GM23338 (cell line): ENCODE data around the gene CANX. TPM values are rescaled to one million over a fixed set of nuclear protein-coding genes. Genes with fewer than 3 reads are reported as not detected.

Experiments
- ATAC-seq: fragments of 200-7000 bp; cut with Tn5 transposase; 3 replicates; pipeline ENCODE4 v1.9.1; 2020
- DNase-seq: peaks from one replicate; pipeline ENCODE4 v3.0.0-alpha.2; 2015; ENCODE audit warnings: low spot score
- H2AFZ ChIP-seq: fragments of 200-600 bp; sonication (generic); 2 replicates; pipeline ENCODE4 v1.8.0; 2016; ENCODE audit warnings: antibody characterized with exemption, mild to moderate bottlenecking, moderate library complexity
- H3F3A ChIP-seq: fragments of 200-600 bp; sonication (generic); replicated peaks from 2 replicates; pipeline ENCODE4 v1.8.0; 2017; ENCODE audit warnings: antibody characterized with exemption, mixed run types, low read depth
- H3K27ac ChIP-seq: fragments of 200-600 bp; sonication (generic); 2 replicates; pipeline ENCODE4 v1.6.1; 2016; ENCODE audit warnings: low read depth
- H3K27me3 ChIP-seq: fragments of 200-600 bp; sonication (generic); 2 replicates; pipeline ENCODE4 v1.8.0; 2016; ENCODE audit warnings: mild to moderate bottlenecking, mixed run types, moderate library complexity; ENCODE audit not compliant: insufficient read depth
- H3K36me3 ChIP-seq: fragments of 200-600 bp; sonication (generic); 2 replicates; pipeline ENCODE4 v1.8.0; 2016; ENCODE audit warnings: mild to moderate bottlenecking; ENCODE audit not compliant: insufficient read depth
- H3K4me1 ChIP-seq: fragments of 200-600 bp; sonication (generic); 2 replicates; pipeline ENCODE4 v1.8.0; 2016; ENCODE audit warnings: mild to moderate bottlenecking, moderate library complexity; ENCODE audit not compliant: insufficient read depth
- H3K4me2 ChIP-seq: fragments of 200-600 bp; sonication (generic); 2 replicates; pipeline ENCODE4 v1.7.1; 2017; ENCODE audit warnings: mixed run types
- H3K4me3 ChIP-seq: fragments of 200-600 bp; sonication (generic); 2 replicates; pipeline ENCODE4 v1.6.1; 2016; ENCODE audit warnings: mixed run types
- H3K79me2 ChIP-seq: fragments of 200-600 bp; sonication (generic); replicated peaks from 2 replicates; pipeline ENCODE4 v1.8.0; 2017; ENCODE audit warnings: mild to moderate bottlenecking; ENCODE audit not compliant: insufficient read depth
- H3K9me2 ChIP-seq: fragments of 200-600 bp; sonication (generic); 2 replicates; pipeline ENCODE4 v1.8.0; 2017; ENCODE audit not compliant: insufficient read depth
- H4K20me1 ChIP-seq: fragments of 200-600 bp; sonication (generic); replicated peaks from 2 replicates; pipeline ENCODE4 v1.8.0; 2017; ENCODE audit warnings: mild to moderate bottlenecking; ENCODE audit not compliant: insufficient read depth
- H3K27ac Mint-ChIP-seq: 2 replicates; pipeline ENCODE4 v1.8.0; 2020; ENCODE audit warnings: inconsistent platforms, mild to moderate bottlenecking, moderate library complexity, mixed read lengths
- H3K27me3 Mint-ChIP-seq: 3 replicates; pipeline ENCODE4 v1.8.0; 2022; ENCODE audit warnings: low read depth, mild to moderate bottlenecking, moderate library complexity, mixed read lengths, inconsistent platforms; ENCODE audit not compliant: insufficient read depth, poor library complexity
- H3K36me3 Mint-ChIP-seq: 3 replicates; pipeline ENCODE4 v1.8.0; 2021; ENCODE audit warnings: low read depth, mild to moderate bottlenecking, inconsistent platforms, moderate library complexity, mixed read lengths
- H3K4me1 Mint-ChIP-seq: 3 replicates; pipeline ENCODE4 v1.8.0; 2020; ENCODE audit warnings: mild to moderate bottlenecking, inconsistent platforms, mixed read lengths
- H3K4me3 Mint-ChIP-seq: 3 replicates; pipeline ENCODE4 v1.8.0; 2021; ENCODE audit warnings: moderate library complexity, mild to moderate bottlenecking, inconsistent platforms, mixed read lengths
- H3K9me3 Mint-ChIP-seq: 3 replicates; pipeline ENCODE4 v1.8.0; 2020; ENCODE audit warnings: moderate library complexity, mild to moderate bottlenecking, inconsistent platforms, mixed read lengths
- CREB1 ChIP-seq: fragments of 250-450 bp; sonication (Bioruptor Pico); IDR thresholded peaks from 2 replicates; pipeline ENCODE4 v1.5.0; 2020; ENCODE audit warnings: low read depth, mild to moderate bottlenecking, moderate library complexity
- CTCF ChIP-seq, 2 experiments: fragments of 200-600 bp in 1 of 2; sonication (generic) in 1 of 2; conservative IDR thresholded peaks; 2 replicates each; pipeline versions ENCODE4 v1.5.1 to v1.6.1; 2016 to 2017; ENCODE audit warnings: antibody characterized with exemption in 2 of 2, low read depth in 2 of 2, mild to moderate bottlenecking in 2 of 2, moderate library complexity in 1 of 2
- EZH2phosphoT487 ChIP-seq: fragments of 200-600 bp; sonication (generic); IDR thresholded peaks from one replicate; pipeline ENCODE4 v1.8.1; 2018; ENCODE audit warnings: antibody characterized with exemption; ENCODE audit not compliant: unreplicated experiment
- JUNB ChIP-seq: IDR thresholded peaks from one replicate; pipeline ENCODE4 v1.6.1; 2016; ENCODE audit warnings: antibody characterized with exemption; ENCODE audit not compliant: unreplicated experiment
- NANOG ChIP-seq: IDR thresholded peaks from 2 replicates; pipeline ENCODE4 v1.6.1; 2016; ENCODE audit warnings: antibody characterized with exemption, borderline replicate concordance
- POLR2AphosphoS5 ChIP-seq: IDR thresholded peaks from 2 replicates; pipeline ENCODE4 v1.6.1; 2016; ENCODE audit warnings: antibody characterized with exemption, low read depth
- STAT1 ChIP-seq: IDR thresholded peaks from one replicate; pipeline ENCODE4 v1.6.1; 2016; ENCODE audit warnings: antibody characterized with exemption; ENCODE audit not compliant: unreplicated experiment
- ZNF462 ChIP-seq: fragments of 250-450 bp; sonication (Bioruptor Pico); IDR thresholded peaks from 2 replicates; pipeline ENCODE4 v1.5.0; 2020; ENCODE audit warnings: mild to moderate bottlenecking, moderate library complexity
- polyA plus RNA-seq: library from polyadenylated mRNA; unstranded; fragments of >200 nt; fragmentation: Nextera tagmentation; extraction: Ambion mirVana; gene quantifications from 2 replicates; pipeline ENCODE4 v1.2.1, GENCODE V29; 2016
- total RNA-seq: library from RNA; depleted of rRNA; stranded (reverse); fragments of >200 nt; shearing (Covaris generic); gene quantifications from 2 replicates; pipeline ENCODE4 v1.2.3, GENCODE V29; 2014
- TF ChIP-seq, protein P1 (sequence below): IDR thresholded peaks from 2 replicates; pipeline ENCODE4 v1.6.1; 2016; ENCODE audit warnings: antibody characterized with exemption

Gene CANX
- total and polyA plus RNA-seq, 2 experiments from 2014 or later = 177 to 530 TPM

DNA sequence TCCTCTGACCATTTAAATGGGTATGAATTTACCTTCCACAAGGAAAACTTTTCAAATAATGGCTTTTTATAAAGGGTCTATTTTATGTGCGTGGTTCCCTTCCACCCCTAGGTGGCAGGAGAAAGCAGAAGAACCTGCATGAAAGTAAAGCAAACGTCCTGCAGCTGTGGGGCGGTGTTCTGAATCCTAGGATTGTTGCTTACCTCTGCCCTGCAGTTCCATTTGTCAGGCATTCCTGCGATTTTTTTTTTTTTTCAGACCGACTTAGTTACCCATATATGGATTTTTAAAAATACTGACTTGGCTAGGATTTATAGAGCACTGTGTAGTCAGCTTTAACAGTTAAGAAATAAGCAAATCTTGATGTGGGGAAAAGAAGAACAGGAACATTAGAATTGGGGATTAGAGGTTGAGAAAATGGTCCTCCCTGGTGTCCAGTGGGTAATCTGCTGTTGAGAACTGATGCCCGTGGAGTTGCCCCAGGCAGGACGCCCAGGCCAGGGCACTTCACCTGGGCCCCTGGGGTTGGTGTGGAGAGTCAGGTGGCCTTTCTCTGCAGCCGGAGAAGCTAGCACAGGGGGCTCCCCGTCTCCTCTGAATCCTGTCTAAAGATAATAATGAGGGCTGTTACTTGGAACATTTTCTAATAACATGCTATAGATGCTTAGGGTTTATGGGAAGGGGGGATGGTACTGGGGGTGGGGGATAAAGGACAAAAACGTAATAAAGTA lies 64.6 kb downstream of the CANX start:
- H3F3A ChIP-seq = peaks cover 23% of the 10 kb centered on the region; the same call in 1 of the 2 replicates
- Mint-ChIP-seq H3K9me3 (no peaks in the 10 kb centered on the region; the same call in 2 of the 3 replicates), H3K4me1 (peaks cover 47% of the 10 kb centered on the region), H3K27me3 (peaks cover 2% of the 10 kb centered on the region), H3K36me3 (peaks cover 29% of the 10 kb centered on the region), H3K4me3 (0 out of 3 replicates have a peak overlapping the region, but pooled peaks have one; percentile 29), H3K27ac (peak overlapping the region; percentile 71; the same call in 1 of the 2 replicates)
- H4K20me1 ChIP-seq = peaks cover 46% of the 10 kb centered on the region
- ATAC-seq (peak; percentile 84), DNase-seq (peak; percentile 87)
- H3K79me2 ChIP-seq = peaks cover 77% of the 10 kb centered on the region
- no peak overlapping the region; the same call in 1 of the 2 replicates for H3K4me2 ChIP-seq
- no peaks in the 10 kb centered on the region for H3K27me3 ChIP-seq
- TF ChIP-seq CTCF (conservative IDR thresholded peaks at IDR 0.05; ENCODE audit: low read depth in 2 of 2) (peak; percentile 82 to 94), JUNB (no peak)
- H2AFZ ChIP-seq = no peak overlapping the region
- H3K9me2 ChIP-seq = no peaks in the 10 kb centered on the region
- no peak overlapping the region for H3K4me3 ChIP-seq
- peaks cover 13% of the 10 kb centered on the region; the same call in 1 of the 2 replicates for H3K4me1 ChIP-seq
- H3K27ac ChIP-seq = no peak overlapping the region
- H3K36me3 ChIP-seq = peaks cover 13% of the 10 kb centered on the region

DNA sequence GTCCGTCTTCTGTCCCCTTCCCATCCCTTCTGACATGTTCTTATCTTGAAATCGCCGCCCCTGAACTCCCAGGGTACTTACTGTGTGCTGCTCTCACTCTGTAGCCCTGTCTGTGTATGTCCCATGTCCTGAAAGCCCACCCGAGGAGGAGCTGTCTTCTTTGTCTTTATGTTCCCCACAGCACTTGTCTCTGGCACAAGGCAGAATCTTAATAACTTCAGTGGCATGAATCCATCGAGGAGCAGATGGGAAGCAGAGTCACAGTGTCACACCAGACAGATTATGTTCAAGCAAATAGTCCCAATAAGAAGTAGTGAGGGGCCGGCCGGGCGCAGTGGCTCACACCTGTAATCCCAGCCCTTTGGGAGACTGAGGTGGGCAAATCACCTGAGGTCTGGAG lies 65.3 kb downstream of the CANX start:
- H3K4me3 Mint-ChIP-seq = no peak overlapping the region
- no peak overlapping the region for H3K4me2 ChIP-seq
- H3K79me2 ChIP-seq = peaks cover 72% of the 10 kb centered on the region
- H3K36me3 Mint-ChIP-seq = peaks cover 35% of the 10 kb centered on the region
- H3K27me3 Mint-ChIP-seq = peaks cover 3% of the 10 kb centered on the region
- 0 out of 2 replicates have a peak overlapping the region, but pooled peaks have one; percentile 39 for H3K27ac ChIP-seq
- H3K9me2 ChIP-seq = no peaks in the 10 kb centered on the region
- peaks cover 29% of the 10 kb centered on the region; the same call in 1 of the 2 replicates for H3F3A ChIP-seq
- peaks cover 16% of the 10 kb centered on the region for H3K36me3 ChIP-seq
- H3K27me3 ChIP-seq = no peaks in the 10 kb centered on the region
- peaks cover 45% of the 10 kb centered on the region for H3K4me1 Mint-ChIP-seq
- no peaks in the 10 kb centered on the region; the same call in 2 of the 3 replicates for H3K9me3 Mint-ChIP-seq
- H4K20me1 ChIP-seq = peaks cover 45% of the 10 kb centered on the region
- peaks cover 13% of the 10 kb centered on the region; the same call in 1 of the 2 replicates for H3K4me1 ChIP-seq
- DNase-seq (no peak), ATAC-seq (no peak)
- no peak overlapping the region for H3K4me3 ChIP-seq
- no peak overlapping the region for H3K27ac Mint-ChIP-seq
- H2AFZ ChIP-seq = no peak overlapping the region
- TF ChIP-seq EZH2phosphoT487 (no peak), STAT1 (no peak), NANOG (no peak), CTCF (conservative IDR thresholded peaks at IDR 0.05; ENCODE audit: low read depth in 2 of 2) (no peak), ZNF462 (CRISPR knock-in tag) (no peak), POLR2AphosphoS5 (no peak), CREB1 (CRISPR knock-in tag) (no peak)
- TF ChIP-seq, protein P1, sequence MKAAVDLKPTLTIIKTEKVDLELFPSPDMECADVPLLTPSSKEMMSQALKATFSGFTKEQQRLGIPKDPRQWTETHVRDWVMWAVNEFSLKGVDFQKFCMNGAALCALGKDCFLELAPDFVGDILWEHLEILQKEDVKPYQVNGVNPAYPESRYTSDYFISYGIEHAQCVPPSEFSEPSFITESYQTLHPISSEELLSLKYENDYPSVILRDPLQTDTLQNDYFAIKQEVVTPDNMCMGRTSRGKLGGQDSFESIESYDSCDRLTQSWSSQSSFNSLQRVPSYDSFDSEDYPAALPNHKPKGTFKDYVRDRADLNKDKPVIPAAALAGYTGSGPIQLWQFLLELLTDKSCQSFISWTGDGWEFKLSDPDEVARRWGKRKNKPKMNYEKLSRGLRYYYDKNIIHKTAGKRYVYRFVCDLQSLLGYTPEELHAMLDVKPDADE = no peak
